Neural cell (in vitro differentiated cells): ENCODE measurements around the gene KIF5B.

ENCODE experiments used
- CTCF ChIP-seq: fragments of 450-650 bp; IDR thresholded peaks from 2 replicates; pipeline ENCODE4 v1.5.1; 2014; ENCODE audit warnings: antibody characterized with exemption, mild to moderate bottlenecking, moderate library complexity; ENCODE audit not compliant: poor library complexity, severe bottlenecking
- EP300 ChIP-seq: fragments of 450-650 bp; conservative IDR thresholded peaks from 2 replicates; pipeline ENCODE4 v1.6.1; 2014; ENCODE audit warnings: antibody characterized with exemption, mild to moderate bottlenecking, moderate library complexity; ENCODE audit not compliant: poor library complexity, severe bottlenecking
- EZH2 ChIP-seq: fragments of 200-600, 300-800 bp; shearing (Covaris generic), sonication (generic); IDR thresholded peaks from 2 replicates; pipeline ENCODE4 v1.6.1; 2014; ENCODE audit warnings: antibody characterized with exemption, low read length, borderline replicate concordance, mild to moderate bottlenecking; ENCODE audit not compliant: insufficient read depth, poor library complexity, severe bottlenecking
- MXI1 ChIP-seq: fragments of 450-650 bp; conservative IDR thresholded peaks from 2 replicates; pipeline ENCODE4 v1.6.1; 2014; ENCODE audit warnings: antibody characterized with exemption, mild to moderate bottlenecking; ENCODE audit not compliant: poor library complexity, severe bottlenecking
- POLR2AphosphoS5 ChIP-seq: IDR thresholded peaks from 2 replicates; pipeline ENCODE4 v1.6.1; 2012
- RAD21 ChIP-seq: fragments of 450-650 bp; conservative IDR thresholded peaks from 2 replicates; pipeline ENCODE4 v1.6.1; 2014; ENCODE audit warnings: antibody characterized with exemption, mild to moderate bottlenecking, moderate library complexity
- REST ChIP-seq: IDR thresholded peaks from 2 replicates; pipeline ENCODE4 v1.6.1; 2012; ENCODE audit warnings: borderline replicate concordance
- TAF1 ChIP-seq: IDR thresholded peaks from 2 replicates; pipeline ENCODE4 v1.6.1; 2012; ENCODE audit warnings: low read depth

GRCh38 chr10:32005050-32005449 is 51.2 kb downstream of the KIF5B start:
- TF ChIP-seq CTCF (peak; percentile 60), REST (no peak), EZH2 (no peak), TAF1 (no peak), RAD21 (peak; percentile 47), MXI1 (no peak), EP300 (no peak), POLR2AphosphoS5 (no peak)
